ENCODE results near the gene SRI. TPM values are rescaled to one million over a fixed set of nuclear protein-coding genes. Genes with fewer than 3 reads are reported as not detected.

The SRI gene
- total RNA-seq, 1 experiment from 2014 or later: 138 TPM

- in situ Hi-C loops (cut with HindIII; ENCODE audit: low pct_unique_long_range_greater_than_20kb, low sequenced_read_pairs) (no loop called here), intact Hi-C loops (cut with micrococcal nuclease; ENCODE audit: unreplicated experiment) (no loop called here)
- no peaks in the 10 kb centered on the region for H3K36me3 ChIP-seq (ENCODE audit: control insufficient read depth, insufficient read depth, low read length)
- H3K9me3 ChIP-seq (ENCODE audit: control insufficient read depth, insufficient read depth, low read depth, low read length): no peaks in the 10 kb centered on the region
- CTCF ChIA-PET: no interaction called here
- ATAC-seq: no peak
- DNase-seq (ENCODE audit: low read depth, low spot score): no peak
- no peaks in the 10 kb centered on the region for H3K27me3 ChIP-seq (ENCODE audit: control insufficient read depth, insufficient read depth, low read length)
- BruUV-seq (replicated peaks): no TSS peak
- POLR2A ChIA-PET: interaction anchor here (0.6 kb wide), 1 partner anchor 142 kb away, joined by 3 read pairs; no protein-coding TSS in a partner anchor
- no peaks in the 10 kb centered on the region for H3K4me1 ChIP-seq (ENCODE audit: control insufficient read depth, insufficient read depth, low read length)
- H3K27ac ChIP-seq (ENCODE audit: low read length): no peak overlapping the region
- no peak overlapping the region for H3K4me3 ChIP-seq (ENCODE audit: low read depth in 2 of 2, low read length in 2 of 2)
- TF ChIP-seq, protein P1, sequence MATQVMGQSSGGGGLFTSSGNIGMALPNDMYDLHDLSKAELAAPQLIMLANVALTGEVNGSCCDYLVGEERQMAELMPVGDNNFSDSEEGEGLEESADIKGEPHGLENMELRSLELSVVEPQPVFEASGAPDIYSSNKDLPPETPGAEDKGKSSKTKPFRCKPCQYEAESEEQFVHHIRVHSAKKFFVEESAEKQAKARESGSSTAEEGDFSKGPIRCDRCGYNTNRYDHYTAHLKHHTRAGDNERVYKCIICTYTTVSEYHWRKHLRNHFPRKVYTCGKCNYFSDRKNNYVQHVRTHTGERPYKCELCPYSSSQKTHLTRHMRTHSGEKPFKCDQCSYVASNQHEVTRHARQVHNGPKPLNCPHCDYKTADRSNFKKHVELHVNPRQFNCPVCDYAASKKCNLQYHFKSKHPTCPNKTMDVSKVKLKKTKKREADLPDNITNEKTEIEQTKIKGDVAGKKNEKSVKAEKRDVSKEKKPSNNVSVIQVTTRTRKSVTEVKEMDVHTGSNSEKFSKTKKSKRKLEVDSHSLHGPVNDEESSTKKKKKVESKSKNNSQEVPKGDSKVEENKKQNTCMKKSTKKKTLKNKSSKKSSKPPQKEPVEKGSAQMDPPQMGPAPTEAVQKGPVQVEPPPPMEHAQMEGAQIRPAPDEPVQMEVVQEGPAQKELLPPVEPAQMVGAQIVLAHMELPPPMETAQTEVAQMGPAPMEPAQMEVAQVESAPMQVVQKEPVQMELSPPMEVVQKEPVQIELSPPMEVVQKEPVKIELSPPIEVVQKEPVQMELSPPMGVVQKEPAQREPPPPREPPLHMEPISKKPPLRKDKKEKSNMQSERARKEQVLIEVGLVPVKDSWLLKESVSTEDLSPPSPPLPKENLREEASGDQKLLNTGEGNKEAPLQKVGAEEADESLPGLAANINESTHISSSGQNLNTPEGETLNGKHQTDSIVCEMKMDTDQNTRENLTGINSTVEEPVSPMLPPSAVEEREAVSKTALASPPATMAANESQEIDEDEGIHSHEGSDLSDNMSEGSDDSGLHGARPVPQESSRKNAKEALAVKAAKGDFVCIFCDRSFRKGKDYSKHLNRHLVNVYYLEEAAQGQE (IDR thresholded peaks at IDR 0.05; ENCODE audit: insufficient read depth in 1 of 2, low read depth in 2 of 2, low read length in 1 of 2): no peak
These were observed 36.8 kb downstream of the SRI start for GRCh38 chr7:88183051-88183450.

GRCh38 chr7:88176190-88176589 lies 43.6 kb downstream of the SRI start:
- no peak for TF ChIP-seq SIN3A (IDR thresholded peaks at IDR 0.05; ENCODE audit: borderline replicate concordance, insufficient read depth, low read depth, low read length)
- no peak for TF ChIP-seq CTCF (IDR thresholded peaks at IDR 0.05)
- TF ChIP-seq POLR2AphosphoS5 (IDR thresholded peaks at IDR 0.05; ENCODE audit: low read depth, low read length): no peak
- TF ChIP-seq TCF7L2 (IDR thresholded peaks at IDR 0.05; ENCODE audit: low read depth, low read length): no peak
- TF ChIP-seq, protein P1 (IDR thresholded peaks at IDR 0.05; ENCODE audit: insufficient read depth in 1 of 2, low read depth in 2 of 2, low read length in 1 of 2): no peak
- DNase-seq (ENCODE audit: low read depth, low spot score) (no peak), ATAC-seq (no peak)
- no TSS peak for BruUV-seq (replicated peaks)
- H3K27me3 ChIP-seq (ENCODE audit: control insufficient read depth, insufficient read depth, low read length): no peaks in the 10 kb centered on the region
- H3K36me3 ChIP-seq (ENCODE audit: control insufficient read depth, insufficient read depth, low read length): no peaks in the 10 kb centered on the region
- no peaks in the 10 kb centered on the region for H3K4me1 ChIP-seq (ENCODE audit: control insufficient read depth, insufficient read depth, low read length)
- H3K27ac ChIP-seq (ENCODE audit: low read length): no peak overlapping the region
- in situ Hi-C loops (cut with HindIII; ENCODE audit: low pct_unique_long_range_greater_than_20kb, low sequenced_read_pairs): no loop called here
- H3K9me3 ChIP-seq (ENCODE audit: control insufficient read depth, insufficient read depth, low read depth, low read length): no peaks in the 10 kb centered on the region
- intact Hi-C loops (cut with micrococcal nuclease; ENCODE audit: unreplicated experiment): no loop called here
- H3K4me3 ChIP-seq (ENCODE audit: low read depth in 2 of 2, low read length in 2 of 2): no peak overlapping the region
- ChIA-PET CTCF (no interaction called here), POLR2A (no interaction called here)

All from Panc1 (cell line).